HepG2 (cell line): Measurements from ENCODE around the gene CACNG4. TPM values are rescaled to one million over a fixed set of nuclear protein-coding genes. Genes with fewer than 3 reads are reported as not detected.

Source experiments
- ATAC-seq: fragments of 200-7000 bp; cut with Tn5 transposase; 3 replicates; pipeline ENCODE4 v1.9.1; 2020; ENCODE audit warnings: mild to moderate bottlenecking, moderate library complexity
- BruUV-seq: library from RNA; stranded (reverse); fragments of 400-500 nt; replicated peaks from 2 replicates; lab custom pipeline; 2021; lab: Mats Ljungman, UMichigan
- CTCF ChIA-PET: fragments of 300-600 bp; formaldehyde crosslinking; extraction: SDS; loops from one replicate; lab custom pipeline; 2021; ENCODE audit warnings: low total read pairs, inconsistent platforms, low intra/inter-chr PET ratio; lab: Yijun Ruan, JAX
- POLR2A ChIA-PET: fragments of 350-600 bp; sonication (Branson Sonifier 250); formaldehyde crosslinking; loops from one replicate; lab custom pipeline; 2020; ENCODE audit warnings: antibody characterized with exemption, inconsistent platforms; lab: Yijun Ruan, JAX
- DNase-seq: peaks from one replicate; pipeline ENCODE4 v3.0.0-alpha.2; 2015; ENCODE audit warnings: low spot score
- FAIRE-seq: peaks from 3 replicates; lab custom pipeline; 2011; peaks lifted over from hg19 to GRCh38; lab: Jason Lieb, UNC
- H2AFZ ChIP-seq: one replicate; pipeline ENCODE4 v1.6.1; 2011; ENCODE audit warnings: low read length, inconsistent platforms
- H3K27ac ChIP-seq: fragments of 300-600 bp; 3 replicates; pipeline ENCODE4 v1.8.0; 2011; ENCODE audit warnings: mixed run types, mild to moderate bottlenecking, mixed read lengths, low read length, inconsistent platforms; ENCODE audit not compliant: insufficient read depth; ENCODE audit errors: extremely low read length
- H3K27me3 ChIP-seq, 2 experiments: fragments of 200-600 bp in 1 of 2; 2 replicates in 1 of 2; 3 replicates in 1 of 2; pipeline versions ENCODE4 v1.6.0 to v1.8.0; 2011; ENCODE audit warnings: low read length in 2 of 2, mild to moderate bottlenecking in 2 of 2, moderate library complexity in 2 of 2, inconsistent platforms in 1 of 2; ENCODE audit not compliant: insufficient read depth in 2 of 2, control insufficient read depth in 1 of 2
- H3K36me3 ChIP-seq, 2 experiments: fragments of 200-600 bp in 1 of 2; replicated peaks in 1 of 2; 2 replicates in 1 of 2; 3 replicates in 1 of 2; pipeline versions ENCODE4 v1.5.1 to v1.8.0; 2011; ENCODE audit warnings: low read length in 2 of 2, inconsistent platforms in 1 of 2; ENCODE audit not compliant: insufficient read depth in 2 of 2, control insufficient read depth in 1 of 2
- H3K4me1 ChIP-seq: 2 replicates; pipeline ENCODE4 v1.5.1; 2012; ENCODE audit warnings: low read length, inconsistent platforms; ENCODE audit not compliant: insufficient read depth
- H3K4me2 ChIP-seq: 2 replicates; pipeline ENCODE4 v1.6.0; 2011; ENCODE audit warnings: low read depth, low read length, inconsistent platforms
- H3K4me3 ChIP-seq, 3 experiments: fragments of 200-600 bp in 1 of 3; sonication (generic), shearing (Covaris generic) in 1 of 3; replicated peaks in 1 of 3; 2 replicates each; pipeline ENCODE4 v1.5.1; 2011 to 2016; ENCODE audit warnings: low read length in 3 of 3, inconsistent platforms in 2 of 3, low read depth in 2 of 3, mild to moderate bottlenecking in 2 of 3, control low read depth in 1 of 3, mixed read lengths in 1 of 3; ENCODE audit not compliant: insufficient read depth in 1 of 3
- H3K79me2 ChIP-seq: one replicate; pipeline ENCODE4 v1.6.1; 2011; ENCODE audit warnings: low read length, inconsistent platforms; ENCODE audit not compliant: insufficient read depth
- H3K9ac ChIP-seq: 2 replicates; pipeline ENCODE4 v1.6.0; 2011; ENCODE audit warnings: mild to moderate bottlenecking, low read depth, low read length, inconsistent platforms; ENCODE audit not compliant: insufficient read depth
- H3K9me3 ChIP-seq: 2 replicates; pipeline ENCODE4 v1.5.1; 2012; ENCODE audit warnings: mild to moderate bottlenecking, low read length
- H4K20me1 ChIP-seq: 2 replicates; pipeline ENCODE4 v1.6.0; 2011; ENCODE audit warnings: inconsistent platforms, mild to moderate bottlenecking, low read length, moderate library complexity; ENCODE audit not compliant: insufficient read depth
- MZF1 ChIP-seq: sonication (generic); formaldehyde crosslinking; IDR thresholded peaks from 2 replicates; pipeline ENCODE4 v1.8.1; 2023; ENCODE audit warnings: mild to moderate bottlenecking, missing genetic modification reagents, borderline replicate concordance
- PCBP1 ChIP-seq: fragments of 200-400 bp; formaldehyde crosslinking; IDR thresholded peaks from 2 replicates; pipeline ENCODE4 v1.6.1; 2017; ENCODE audit warnings: mild to moderate bottlenecking, low read depth, low read length, borderline replicate concordance
- PITX1 ChIP-seq: sonication (generic); formaldehyde crosslinking; IDR thresholded peaks from 2 replicates; pipeline ENCODE4 v1.5.1; 2020; ENCODE audit warnings: mild to moderate bottlenecking, missing genetic modification reagents
- SMYD3 ChIP-seq: sonication (generic); formaldehyde crosslinking; IDR thresholded peaks from 2 replicates; pipeline ENCODE4 v1.8.1; 2023; ENCODE audit warnings: mild to moderate bottlenecking, missing genetic modification reagents
- ZFP37 ChIP-seq: sonication (generic); formaldehyde crosslinking; IDR thresholded peaks from 2 replicates; pipeline ENCODE4 v1.4.0; 2020; ENCODE audit warnings: missing genetic modification reagents, borderline replicate concordance
- ZNF432 ChIP-seq: sonication (generic); formaldehyde crosslinking; IDR thresholded peaks from 2 replicates; pipeline ENCODE4 v1.5.0; 2020; ENCODE audit warnings: missing genetic modification reagents, mild to moderate bottlenecking, borderline replicate concordance
- ZNF629 ChIP-seq: sonication (generic); formaldehyde crosslinking; conservative IDR thresholded peaks from 2 replicates; pipeline ENCODE4 v1.5.0; 2020; ENCODE audit warnings: missing genetic modification reagents
- WGBS: methylation state at CpG from one replicate; pipeline ENCODE4 v1.1.6; 2017; ENCODE audit warnings: low lambda C conversion rate; 5-methylcytosine and 5-hydroxymethylcytosine counted together
- in situ Hi-C: cut with HindIII; loops from 2 replicates; pipeline ENCODE4 v1.10.0; 2017; ENCODE audit warnings: low pct_unique_long_range_greater_than_20kb; ENCODE audit not compliant: extremely low pct_ligation_motif_present
- intact Hi-C: fragments of 100-400 bp; cut with micrococcal nuclease; formaldehyde crosslinking; loops from one replicate; pipeline ENCODE4 v1.10.0; 2022; ENCODE audit not compliant: unreplicated experiment
- polyA plus RNA-seq, 8 experiments: library from polyadenylated mRNA; depleted of rRNA in 3 of 8; stranded (reverse) in 7 of 8; unstranded in 1 of 8; fragments of >200 nt; fragmentation: Illumina TruSeq in 4 of 8; extraction: Trizol in 4 of 8; gene quantifications; 2 replicates each; pipeline versions ENCODE4 v1.2.1 to v1.2.3, GENCODE V29; 2011 to 2016; ENCODE audit warnings: low read depth in 4 of 8, missing spikeins in 1 of 8, mixed read lengths in 1 of 8; ENCODE audit not compliant: insufficient read depth in 1 of 8
- total RNA-seq, 5 experiments: library from RNA; depleted of rRNA; stranded (reverse); fragments of >200 nt; fragmentation: Illumina TruSeq; extraction: Trizol; gene quantifications; 2 replicates each; pipeline ENCODE4 v1.2.3, GENCODE V29; 2016; ENCODE audit warnings: low read depth in 1 of 5
- TF ChIP-seq, protein P1 (sequence below): sonication (generic); formaldehyde crosslinking; IDR thresholded peaks from 2 replicates; pipeline ENCODE4 v1.4.0; 2020; ENCODE audit warnings: mild to moderate bottlenecking, missing genetic modification reagents
- TF ChIP-seq, protein P2 (sequence below): sonication (generic); formaldehyde crosslinking; IDR thresholded peaks from 2 replicates; pipeline ENCODE4 v1.4.0; 2020; ENCODE audit warnings: mild to moderate bottlenecking, missing genetic modification reagents
- TF ChIP-seq, protein P3 (sequence below): sonication (generic); formaldehyde crosslinking; IDR thresholded peaks from 2 replicates; pipeline ENCODE4 v1.8.0; 2022; ENCODE audit warnings: missing genetic modification reagents, mild to moderate bottlenecking, moderate library complexity, borderline replicate concordance
- TF ChIP-seq, protein P4 (sequence below): sonication (generic); formaldehyde crosslinking; IDR thresholded peaks from 2 replicates; pipeline ENCODE4 v1.5.0; 2020; ENCODE audit warnings: mild to moderate bottlenecking, missing genetic modification reagents, borderline replicate concordance

CACNG4 gene
- total and polyA plus RNA-seq, 2 of the 13 experiments (the other 11 are each of a cell fraction or from before 2014, with no cell fraction given): 0.09 TPM

DNA sequence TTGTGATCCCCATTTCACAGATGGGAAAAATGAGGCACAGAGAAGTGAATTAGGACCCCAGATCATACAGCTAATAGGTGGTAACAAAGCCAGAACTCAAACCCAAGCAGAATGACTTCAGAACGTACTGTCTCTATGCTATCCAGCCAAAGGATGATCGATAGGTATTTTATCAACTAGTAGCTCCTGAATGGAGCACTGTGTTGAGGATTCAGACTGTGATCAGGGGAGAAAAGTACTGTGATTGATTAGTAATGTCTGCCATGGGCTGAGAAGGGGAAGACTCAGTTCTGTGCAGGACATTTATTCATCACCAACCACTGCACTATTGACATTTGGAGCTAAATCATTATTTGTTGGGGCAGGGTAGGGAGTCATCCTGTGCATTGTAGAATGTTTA is 38.7 kb downstream of the CACNG4 start (continued):
- TF ChIP-seq, protein P1, sequence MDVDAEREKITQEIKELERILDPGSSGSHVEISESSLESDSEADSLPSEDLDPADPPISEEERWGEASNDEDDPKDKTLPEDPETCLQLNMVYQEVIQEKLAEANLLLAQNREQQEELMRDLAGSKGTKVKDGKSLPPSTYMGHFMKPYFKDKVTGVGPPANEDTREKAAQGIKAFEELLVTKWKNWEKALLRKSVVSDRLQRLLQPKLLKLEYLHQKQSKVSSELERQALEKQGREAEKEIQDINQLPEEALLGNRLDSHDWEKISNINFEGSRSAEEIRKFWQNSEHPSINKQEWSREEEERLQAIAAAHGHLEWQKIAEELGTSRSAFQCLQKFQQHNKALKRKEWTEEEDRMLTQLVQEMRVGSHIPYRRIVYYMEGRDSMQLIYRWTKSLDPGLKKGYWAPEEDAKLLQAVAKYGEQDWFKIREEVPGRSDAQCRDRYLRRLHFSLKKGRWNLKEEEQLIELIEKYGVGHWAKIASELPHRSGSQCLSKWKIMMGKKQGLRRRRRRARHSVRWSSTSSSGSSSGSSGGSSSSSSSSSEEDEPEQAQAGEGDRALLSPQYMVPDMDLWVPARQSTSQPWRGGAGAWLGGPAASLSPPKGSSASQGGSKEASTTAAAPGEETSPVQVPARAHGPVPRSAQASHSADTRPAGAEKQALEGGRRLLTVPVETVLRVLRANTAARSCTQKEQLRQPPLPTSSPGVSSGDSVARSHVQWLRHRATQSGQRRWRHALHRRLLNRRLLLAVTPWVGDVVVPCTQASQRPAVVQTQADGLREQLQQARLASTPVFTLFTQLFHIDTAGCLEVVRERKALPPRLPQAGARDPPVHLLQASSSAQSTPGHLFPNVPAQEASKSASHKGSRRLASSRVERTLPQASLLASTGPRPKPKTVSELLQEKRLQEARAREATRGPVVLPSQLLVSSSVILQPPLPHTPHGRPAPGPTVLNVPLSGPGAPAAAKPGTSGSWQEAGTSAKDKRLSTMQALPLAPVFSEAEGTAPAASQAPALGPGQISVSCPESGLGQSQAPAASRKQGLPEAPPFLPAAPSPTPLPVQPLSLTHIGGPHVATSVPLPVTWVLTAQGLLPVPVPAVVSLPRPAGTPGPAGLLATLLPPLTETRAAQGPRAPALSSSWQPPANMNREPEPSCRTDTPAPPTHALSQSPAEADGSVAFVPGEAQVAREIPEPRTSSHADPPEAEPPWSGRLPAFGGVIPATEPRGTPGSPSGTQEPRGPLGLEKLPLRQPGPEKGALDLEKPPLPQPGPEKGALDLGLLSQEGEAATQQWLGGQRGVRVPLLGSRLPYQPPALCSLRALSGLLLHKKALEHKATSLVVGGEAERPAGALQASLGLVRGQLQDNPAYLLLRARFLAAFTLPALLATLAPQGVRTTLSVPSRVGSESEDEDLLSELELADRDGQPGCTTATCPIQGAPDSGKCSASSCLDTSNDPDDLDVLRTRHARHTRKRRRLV (CRISPR knock-in tag): no peak
- TF ChIP-seq ZNF629 (CRISPR knock-in tag): peak; percentile 77

DNA sequence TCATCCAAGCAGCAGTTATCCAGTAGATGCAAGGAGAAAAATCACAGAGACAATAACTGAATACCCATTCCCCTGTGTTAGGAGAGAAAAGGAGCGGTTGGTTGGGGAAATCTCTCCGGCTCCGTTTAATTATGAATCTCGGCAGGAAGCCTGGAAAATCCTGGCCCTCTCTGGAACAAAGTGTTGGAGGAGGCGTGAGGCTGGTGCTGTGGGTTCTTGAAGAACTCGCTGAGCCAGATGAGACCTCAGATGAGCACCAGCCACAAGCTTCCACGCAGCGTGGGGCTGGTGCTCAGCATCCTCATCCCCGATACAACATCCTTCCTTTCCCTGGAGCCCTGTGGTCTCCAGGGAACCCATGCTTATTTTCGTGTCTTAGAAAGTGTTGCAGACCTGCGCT is 39.7 kb downstream of the CACNG4 start:
- intact Hi-C loops (no loop called here), in situ Hi-C loops (no loop called here)
- no TSS peak for BruUV-seq
- TF ChIP-seq, protein P2, sequence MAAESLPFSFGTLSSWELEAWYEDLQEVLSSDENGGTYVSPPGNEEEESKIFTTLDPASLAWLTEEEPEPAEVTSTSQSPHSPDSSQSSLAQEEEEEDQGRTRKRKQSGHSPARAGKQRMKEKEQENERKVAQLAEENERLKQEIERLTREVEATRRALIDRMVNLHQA: no peak
- TF ChIP-seq PITX1: no peak
- TF ChIP-seq, protein P3, sequence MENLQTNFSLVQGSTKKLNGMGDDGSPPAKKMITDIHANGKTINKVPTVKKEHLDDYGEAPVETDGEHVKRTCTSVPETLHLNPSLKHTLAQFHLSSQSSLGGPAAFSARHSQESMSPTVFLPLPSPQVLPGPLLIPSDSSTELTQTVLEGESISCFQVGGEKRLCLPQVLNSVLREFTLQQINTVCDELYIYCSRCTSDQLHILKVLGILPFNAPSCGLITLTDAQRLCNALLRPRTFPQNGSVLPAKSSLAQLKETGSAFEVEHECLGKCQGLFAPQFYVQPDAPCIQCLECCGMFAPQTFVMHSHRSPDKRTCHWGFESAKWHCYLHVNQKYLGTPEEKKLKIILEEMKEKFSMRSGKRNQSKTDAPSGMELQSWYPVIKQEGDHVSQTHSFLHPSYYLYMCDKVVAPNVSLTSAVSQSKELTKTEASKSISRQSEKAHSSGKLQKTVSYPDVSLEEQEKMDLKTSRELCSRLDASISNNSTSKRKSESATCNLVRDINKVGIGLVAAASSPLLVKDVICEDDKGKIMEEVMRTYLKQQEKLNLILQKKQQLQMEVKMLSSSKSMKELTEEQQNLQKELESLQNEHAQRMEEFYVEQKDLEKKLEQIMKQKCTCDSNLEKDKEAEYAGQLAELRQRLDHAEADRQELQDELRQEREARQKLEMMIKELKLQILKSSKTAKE (CRISPR knock-in tag): no peak
- no peak for TF ChIP-seq ZNF432 (CRISPR knock-in tag)
- TF ChIP-seq SMYD3 (CRISPR knock-in tag): no peak
- TF ChIP-seq PCBP1: no peak
- TF ChIP-seq MZF1 (CRISPR knock-in tag): no peak
- TF ChIP-seq ZFP37 (CRISPR knock-in tag): no peak
- TF ChIP-seq, protein P4, sequence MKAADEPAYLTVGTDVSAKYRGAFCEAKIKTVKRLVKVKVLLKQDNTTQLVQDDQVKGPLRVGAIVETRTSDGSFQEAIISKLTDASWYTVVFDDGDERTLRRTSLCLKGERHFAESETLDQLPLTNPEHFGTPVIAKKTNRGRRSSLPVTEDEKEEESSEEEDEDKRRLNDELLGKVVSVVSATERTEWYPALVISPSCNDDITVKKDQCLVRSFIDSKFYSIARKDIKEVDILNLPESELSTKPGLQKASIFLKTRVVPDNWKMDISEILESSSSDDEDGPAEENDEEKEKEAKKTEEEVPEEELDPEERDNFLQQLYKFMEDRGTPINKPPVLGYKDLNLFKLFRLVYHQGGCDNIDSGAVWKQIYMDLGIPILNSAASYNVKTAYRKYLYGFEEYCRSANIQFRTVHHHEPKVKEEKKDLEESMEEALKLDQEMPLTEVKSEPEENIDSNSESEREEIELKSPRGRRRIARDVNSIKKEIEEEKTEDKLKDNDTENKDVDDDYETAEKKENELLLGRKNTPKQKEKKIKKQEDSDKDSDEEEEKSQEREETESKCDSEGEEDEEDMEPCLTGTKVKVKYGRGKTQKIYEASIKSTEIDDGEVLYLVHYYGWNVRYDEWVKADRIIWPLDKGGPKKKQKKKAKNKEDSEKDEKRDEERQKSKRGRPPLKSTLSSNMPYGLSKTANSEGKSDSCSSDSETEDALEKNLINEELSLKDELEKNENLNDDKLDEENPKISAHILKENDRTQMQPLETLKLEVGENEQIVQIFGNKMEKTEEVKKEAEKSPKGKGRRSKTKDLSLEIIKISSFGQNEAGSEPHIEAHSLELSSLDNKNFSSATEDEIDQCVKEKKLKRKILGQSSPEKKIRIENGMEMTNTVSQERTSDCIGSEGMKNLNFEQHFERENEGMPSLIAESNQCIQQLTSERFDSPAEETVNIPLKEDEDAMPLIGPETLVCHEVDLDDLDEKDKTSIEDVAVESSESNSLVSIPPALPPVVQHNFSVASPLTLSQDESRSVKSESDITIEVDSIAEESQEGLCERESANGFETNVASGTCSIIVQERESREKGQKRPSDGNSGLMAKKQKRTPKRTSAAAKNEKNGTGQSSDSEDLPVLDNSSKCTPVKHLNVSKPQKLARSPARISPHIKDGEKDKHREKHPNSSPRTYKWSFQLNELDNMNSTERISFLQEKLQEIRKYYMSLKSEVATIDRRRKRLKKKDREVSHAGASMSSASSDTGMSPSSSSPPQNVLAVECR (CRISPR knock-in tag): no peak

More for the DNA sequence above, 39.7 kb downstream of the CACNG4 start:
- Histone ChIP-seq H3K4me1 (no peaks in the 10 kb centered on the region), H3K79me2 (no peaks in the 10 kb centered on the region), H3K9ac (no peak overlapping the region), H3K4me2 (no peak overlapping the region), H3K4me3 (no peak overlapping the region), H2AFZ (no peak overlapping the region), H3K9me3 (no peaks in the 10 kb centered on the region), H4K20me1 (no peaks in the 10 kb centered on the region), H3K27ac (no peak overlapping the region), H3K27me3 (peaks cover 0 to 51% of the 10 kb centered on the region in 2 experiments; a peak in 3 of 5 replicates), H3K36me3 (no peaks in the 10 kb centered on the region)
- ATAC-seq: no peak
- 56% methylated on average over 11 of the region's 11 CpGs for WGBS
- ChIA-PET POLR2A (no interaction called here), CTCF (no interaction called here)
- no peak for DNase-seq
- no peak for FAIRE-seq
